Measurements from ENCODE around the gene WDR37. TPM values are rescaled to one million over a fixed set of nuclear protein-coding genes. Genes with fewer than 3 reads are reported as not detected.

The WDR37 gene
- total and polyA plus RNA-seq, 9 of the 15 experiments (the other 6 are each of a cell fraction or from before 2014, with no cell fraction given): 2.3 to 11.6 (median 6.7) TPM

- no peak for FAIRE-seq
- BruUV-seq (replicated peaks): no TSS peak
Observed at GRCh38 chr10:1104971-1105370, 48.8 kb downstream of the WDR37 start.

More at GRCh38 chr10:1104971-1105370, 48.8 kb downstream of the WDR37 start:
- Histone ChIP-seq H3K9me1 (ENCODE audit: control insufficient read depth, insufficient read depth, low read length) (no peaks in the 10 kb centered on the region), H3K4me1 (replicated peaks in 1 of 2; ENCODE audit: control insufficient read depth in 2 of 2, insufficient read depth in 2 of 2, low read length in 2 of 2) (peaks cover 3 to 7% of the 10 kb centered on the region in 2 experiments; a peak in 2 of 5 replicates), H3K27me3 (ENCODE audit: control insufficient read depth in 2 of 2, insufficient read depth in 2 of 2, low read length in 2 of 2) (no peaks in the 10 kb centered on the region), H3K36me3 (ENCODE audit: control insufficient read depth, insufficient read depth, low read length) (peaks cover 64% of the 10 kb centered on the region; the same call in 2 of the 3 replicates), H3K79me2 (ENCODE audit: control insufficient read depth, insufficient read depth, low read length) (no peaks in the 10 kb centered on the region), H3K27ac (ENCODE audit: extremely low read depth, low read depth, low read length) (no peak overlapping the region), H4K20me1 (replicated peaks; ENCODE audit: control insufficient read depth, insufficient read depth, low read length) (0 out of 2 replicates have a peak, but pooled peaks cover 3% of the 10 kb centered on the region), H3K9me3 (replicated peaks; ENCODE audit: control insufficient read depth, insufficient read depth, low read depth, low read length) (no peaks in the 10 kb centered on the region), H2AFZ (ENCODE audit: low read depth, low read length) (no peak overlapping the region), H3K9ac (ENCODE audit: insufficient read depth in 1 of 2, low read depth in 2 of 2, low read length in 2 of 2) (no peak overlapping the region), H3K4me3 (no peak overlapping the region), H3K4me2 (ENCODE audit: insufficient read depth, low read length) (no peak overlapping the region)
- ChIA-PET CTCF (ENCODE audit: low intra/inter-chr PET ratio) (no interaction called here), POLR2A (no interaction called here)
- DNase-seq (ENCODE audit: extremely low read depth in 1 of 4, low spot score in 3 of 4) (no peak), ATAC-seq (no peak)
- intact Hi-C loops (cut with micrococcal nuclease) (no loop called here), in situ Hi-C loops (cut with MboI) (no loop called here)
- 94% methylated on average over 13 of the region's 14 CpGs for WGBS (ENCODE audit: insufficient coverage, low coverage, missing lambda C conversion rate)
- no peak for TF ChIP-seq ZNF280A (IDR thresholded peaks at IDR 0.05; ENCODE audit: low read depth, partially characterized antibody)
- no peak for TF ChIP-seq HNRNPH1 (optimal IDR thresholded peaks at IDR 0.05; ENCODE audit: low read depth, low read length)
- TF ChIP-seq PHB (CRISPR knock-in tag; IDR thresholded peaks at IDR 0.05): no peak
- no peak for TF ChIP-seq SAFB2 (IDR thresholded peaks at IDR 0.05; ENCODE audit: borderline replicate concordance, low read depth, low read length, severe bottlenecking)
- no peak for TF ChIP-seq MBD1 (CRISPR knock-in tag; IDR thresholded peaks at IDR 0.05)
- no peak for TF ChIP-seq ZNF175 (CRISPR knock-in tag; IDR thresholded peaks at IDR 0.05; ENCODE audit: low read depth)
- TF ChIP-seq USF2 (CRISPR knock-in tag; IDR thresholded peaks at IDR 0.05): no peak

Measured in K562 (cell line).